ENCODE measurements around the gene ABCD1. TPM values are rescaled to one million over a fixed set of nuclear protein-coding genes. Genes with fewer than 3 reads are reported as not detected.

The ABCD1 gene
- total and polyA plus RNA-seq, 4 donors, result 4.0 to 10.8 (median 7.6) TPM

GRCh38 chrX:153763989-153764755, 39.5 kb downstream of the ABCD1 start, which contains the start of gene PLXNB3:
PLXNB3 (plus strand) TSS chrX:153764249; CDS start chrX:153765536, 1,287 bp downstream.
- peak; percentile 73 for DNase-seq (ENCODE audit: low spot score)
- Histone ChIP-seq H3K36me3 (ENCODE audit: control insufficient read depth in 4 of 4, insufficient read depth in 3 of 4, low read depth in 1 of 4, low read length in 3 of 4) (no peaks in the 10 kb centered on the region), H3K27ac (ENCODE audit: low read depth in 1 of 2, low read length in 2 of 2) (no peak within 1 kb of the TSS), H3K9ac (ENCODE audit: low read depth in 1 of 2, low read length in 2 of 2) (no peak within 1 kb of the TSS), H3K9me3 (ENCODE audit: control insufficient read depth in 4 of 4, low read length in 3 of 4) (no peaks in the 10 kb centered on the region), H3K27me3 (ENCODE audit: control insufficient read depth in 4 of 4, insufficient read depth in 4 of 4, low read length in 3 of 4) (no peaks in the 10 kb centered on the region), H3K4me3 (ENCODE audit: low read depth in 1 of 3, low read length in 3 of 3) (no peak within 1 kb of the TSS), H3K4me1 (ENCODE audit: control insufficient read depth in 4 of 4, insufficient read depth in 4 of 4, low read length in 3 of 4) (peaks cover 0 to 7% (median 0%) of the 10 kb centered on the region in 4 donors)
- WGBS, result 25% methylated on average over 26 of the region's 26 CpGs
- TF ChIP-seq ATF3 (IDR thresholded peaks at IDR 0.05) (no peak), RAD21 (IDR thresholded peaks at IDR 0.05) (peak; percentile 87 to 97)
- TF ChIP-seq, protein P1, sequence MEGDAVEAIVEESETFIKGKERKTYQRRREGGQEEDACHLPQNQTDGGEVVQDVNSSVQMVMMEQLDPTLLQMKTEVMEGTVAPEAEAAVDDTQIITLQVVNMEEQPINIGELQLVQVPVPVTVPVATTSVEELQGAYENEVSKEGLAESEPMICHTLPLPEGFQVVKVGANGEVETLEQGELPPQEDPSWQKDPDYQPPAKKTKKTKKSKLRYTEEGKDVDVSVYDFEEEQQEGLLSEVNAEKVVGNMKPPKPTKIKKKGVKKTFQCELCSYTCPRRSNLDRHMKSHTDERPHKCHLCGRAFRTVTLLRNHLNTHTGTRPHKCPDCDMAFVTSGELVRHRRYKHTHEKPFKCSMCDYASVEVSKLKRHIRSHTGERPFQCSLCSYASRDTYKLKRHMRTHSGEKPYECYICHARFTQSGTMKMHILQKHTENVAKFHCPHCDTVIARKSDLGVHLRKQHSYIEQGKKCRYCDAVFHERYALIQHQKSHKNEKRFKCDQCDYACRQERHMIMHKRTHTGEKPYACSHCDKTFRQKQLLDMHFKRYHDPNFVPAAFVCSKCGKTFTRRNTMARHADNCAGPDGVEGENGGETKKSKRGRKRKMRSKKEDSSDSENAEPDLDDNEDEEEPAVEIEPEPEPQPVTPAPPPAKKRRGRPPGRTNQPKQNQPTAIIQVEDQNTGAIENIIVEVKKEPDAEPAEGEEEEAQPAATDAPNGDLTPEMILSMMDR (IDR thresholded peaks at IDR 0.05; ENCODE audit: low read depth, low read length, missing input control), result peak; percentile 80

- no peak for DNase-seq (ENCODE audit: low spot score)
Measured at GRCh38 chrX:153764786-153765137, 40.1 kb downstream of the ABCD1 start.

More at GRCh38 chrX:153764786-153765137, 40.1 kb downstream of the ABCD1 start:
- WGBS, result 79% methylated on average over 7 of the region's 7 CpGs
- Histone ChIP-seq H3K36me3 (ENCODE audit: control insufficient read depth in 4 of 4, insufficient read depth in 3 of 4, low read depth in 1 of 4, low read length in 3 of 4) (no peaks in the 10 kb centered on the region), H3K4me1 (ENCODE audit: control insufficient read depth in 4 of 4, insufficient read depth in 4 of 4, low read length in 3 of 4) (peaks cover 0 to 7% (median 0%) of the 10 kb centered on the region in 4 donors), H3K27me3 (ENCODE audit: control insufficient read depth in 4 of 4, insufficient read depth in 4 of 4, low read length in 3 of 4) (no peaks in the 10 kb centered on the region), H3K4me3 (ENCODE audit: low read depth in 1 of 3, low read length in 3 of 3) (no peak overlapping the region), H3K9ac (ENCODE audit: low read depth in 1 of 2, low read length in 2 of 2) (no peak overlapping the region), H3K9me3 (ENCODE audit: control insufficient read depth in 4 of 4, low read length in 3 of 4) (no peaks in the 10 kb centered on the region), H3K27ac (ENCODE audit: low read depth in 1 of 2, low read length in 2 of 2) (no peak overlapping the region)
- TF ChIP-seq, protein P2, sequence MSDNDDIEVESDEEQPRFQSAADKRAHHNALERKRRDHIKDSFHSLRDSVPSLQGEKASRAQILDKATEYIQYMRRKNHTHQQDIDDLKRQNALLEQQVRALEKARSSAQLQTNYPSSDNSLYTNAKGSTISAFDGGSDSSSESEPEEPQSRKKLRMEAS (IDR thresholded peaks at IDR 0.05), result no peak
- TF ChIP-seq RXRA (IDR thresholded peaks at IDR 0.05) (no peak), FOXA1 (IDR thresholded peaks at IDR 0.05) (no peak), FOXA2 (IDR thresholded peaks at IDR 0.05) (no peak), NR2F2 (IDR thresholded peaks at IDR 0.05) (no peak), ATF3 (IDR thresholded peaks at IDR 0.05) (no peak), REST (IDR thresholded peaks at IDR 0.05) (no peak), HNF4G (IDR thresholded peaks at IDR 0.05) (no peak), YY1 (IDR thresholded peaks at IDR 0.05) (no peak), SP1 (IDR thresholded peaks at IDR 0.05) (no peak)
- TF ChIP-seq, protein P3, sequence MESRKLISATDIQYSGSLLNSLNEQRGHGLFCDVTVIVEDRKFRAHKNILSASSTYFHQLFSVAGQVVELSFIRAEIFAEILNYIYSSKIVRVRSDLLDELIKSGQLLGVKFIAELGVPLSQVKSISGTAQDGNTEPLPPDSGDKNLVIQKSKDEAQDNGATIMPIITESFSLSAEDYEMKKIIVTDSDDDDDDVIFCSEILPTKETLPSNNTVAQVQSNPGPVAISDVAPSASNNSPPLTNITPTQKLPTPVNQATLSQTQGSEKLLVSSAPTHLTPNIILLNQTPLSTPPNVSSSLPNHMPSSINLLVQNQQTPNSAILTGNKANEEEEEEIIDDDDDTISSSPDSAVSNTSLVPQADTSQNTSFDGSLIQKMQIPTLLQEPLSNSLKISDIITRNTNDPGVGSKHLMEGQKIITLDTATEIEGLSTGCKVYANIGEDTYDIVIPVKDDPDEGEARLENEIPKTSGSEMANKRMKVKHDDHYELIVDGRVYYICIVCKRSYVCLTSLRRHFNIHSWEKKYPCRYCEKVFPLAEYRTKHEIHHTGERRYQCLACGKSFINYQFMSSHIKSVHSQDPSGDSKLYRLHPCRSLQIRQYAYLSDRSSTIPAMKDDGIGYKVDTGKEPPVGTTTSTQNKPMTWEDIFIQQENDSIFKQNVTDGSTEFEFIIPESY (IDR thresholded peaks at IDR 0.05), result no peak

Data from liver (tissue), 9 donors.